ENCODE measurements around the gene SCD.
"Not testable (repeated sequence)": the region's sequence is repeated elsewhere in the genome, so short reads cannot be mapped to it uniquely, and the experiment has no call there.

Gene SCD

GRCh38 chr10:100374200-100374655 lies 27.2 kb downstream of the SCD start:
- Histone ChIP-seq H3K4me3 (ENCODE audit: low read length) (peak overlapping the region; percentile 38; the same call in 1 of the 2 replicates), H3K4me1 (ENCODE audit: control insufficient read depth, insufficient read depth, low read length) (peaks cover 2% of the 10 kb centered on the region; the same call in 1 of the 2 replicates), H3K9me3 (ENCODE audit: control insufficient read depth, insufficient read depth, low read length) (no peaks in the 10 kb centered on the region), H3K27ac (ENCODE audit: low read length) (peak overlapping the region; percentile 16), H3K36me3 (ENCODE audit: control insufficient read depth, insufficient read depth, low read length) (no peaks in the 10 kb centered on the region), H3K27me3 (ENCODE audit: control insufficient read depth, insufficient read depth, low read length) (no peaks in the 10 kb centered on the region)
- DNase-seq (ENCODE audit: low read depth, low spot score) = no peak
- WGBS (ENCODE audit: insufficient coverage, insufficient read length) = no CpG with 5 or more reads among the region's 3 CpGs

GRCh38 chr10:100374677-100375353 lies 27.8 kb downstream of the SCD start:
- no CpG with 5 or more reads among the region's 7 CpGs for WGBS (ENCODE audit: insufficient coverage, insufficient read length)
- not testable (repeated sequence) for H3K27ac ChIP-seq (ENCODE audit: low read length); H3K9me3 ChIP-seq (ENCODE audit: control insufficient read depth, insufficient read depth, low read length); H3K27me3 ChIP-seq (ENCODE audit: control insufficient read depth, insufficient read depth, low read length); DNase-seq (ENCODE audit: low read depth, low spot score); H3K4me1 ChIP-seq (ENCODE audit: control insufficient read depth, insufficient read depth, low read length); H3K36me3 ChIP-seq (ENCODE audit: control insufficient read depth, insufficient read depth, low read length)
- peak overlapping the region; percentile 38; the same call in 1 of the 2 replicates for H3K4me3 ChIP-seq (ENCODE audit: low read length)

GRCh38 chr10:100376656-100377055 lies 29.6 kb downstream of the SCD start:
- DNase-seq (ENCODE audit: low read depth, low spot score); H3K27ac ChIP-seq (ENCODE audit: low read length); H3K9me3 ChIP-seq (ENCODE audit: control insufficient read depth, insufficient read depth, low read length); H3K36me3 ChIP-seq (ENCODE audit: control insufficient read depth, insufficient read depth, low read length); H3K4me1 ChIP-seq (ENCODE audit: control insufficient read depth, insufficient read depth, low read length); H3K27me3 ChIP-seq (ENCODE audit: control insufficient read depth, insufficient read depth, low read length); H3K4me3 ChIP-seq (ENCODE audit: low read length): not testable (repeated sequence)
- WGBS (ENCODE audit: insufficient coverage, insufficient read length) = no CpG with 5 or more reads among the region's 6 CpGs

- no peaks in the 10 kb centered on the region for H3K4me1 ChIP-seq (ENCODE audit: control insufficient read depth, insufficient read depth, low read length)
- H3K27ac ChIP-seq (ENCODE audit: low read length) = no peak overlapping the region
- H3K27me3 ChIP-seq (ENCODE audit: control insufficient read depth, insufficient read depth, low read length) = no peaks in the 10 kb centered on the region
- no peak overlapping the region for H3K4me3 ChIP-seq (ENCODE audit: low read length)
- DNase-seq (ENCODE audit: low read depth, low spot score) = no peak
- WGBS (ENCODE audit: insufficient coverage, insufficient read length) = no CpG with 5 or more reads among the region's 5 CpGs
- peaks cover 15% of the 10 kb centered on the region for H3K36me3 ChIP-seq (ENCODE audit: control insufficient read depth, insufficient read depth, low read length)
- no peaks in the 10 kb centered on the region for H3K9me3 ChIP-seq (ENCODE audit: control insufficient read depth, insufficient read depth, low read length)
Measured at GRCh38 chr10:100377830-100378229, 30.8 kb downstream of the SCD start.

GRCh38 chr10:100380400-100380799 lies 33.4 kb downstream of the SCD start:
- Histone ChIP-seq H3K27ac (ENCODE audit: low read length) (no peak overlapping the region), H3K4me3 (ENCODE audit: low read length) (no peak overlapping the region), H3K36me3 (ENCODE audit: control insufficient read depth, insufficient read depth, low read length) (peaks cover 16% of the 10 kb centered on the region), H3K9me3 (ENCODE audit: control insufficient read depth, insufficient read depth, low read length) (no peaks in the 10 kb centered on the region), H3K27me3 (ENCODE audit: control insufficient read depth, insufficient read depth, low read length) (no peaks in the 10 kb centered on the region), H3K4me1 (ENCODE audit: control insufficient read depth, insufficient read depth, low read length) (no peaks in the 10 kb centered on the region)
- DNase-seq (ENCODE audit: low read depth, low spot score) = no peak
- no CpG with 5 or more reads among the region's 3 CpGs for WGBS (ENCODE audit: insufficient coverage, insufficient read length)

- Histone ChIP-seq H3K27ac (ENCODE audit: low read length) (no peak overlapping the region), H3K4me1 (ENCODE audit: control insufficient read depth, insufficient read depth, low read length) (no peaks in the 10 kb centered on the region), H3K27me3 (ENCODE audit: control insufficient read depth, insufficient read depth, low read length) (no peaks in the 10 kb centered on the region), H3K4me3 (ENCODE audit: low read length) (no peak overlapping the region), H3K36me3 (ENCODE audit: control insufficient read depth, insufficient read depth, low read length) (peaks cover 16% of the 10 kb centered on the region), H3K9me3 (ENCODE audit: control insufficient read depth, insufficient read depth, low read length) (no peaks in the 10 kb centered on the region)
- no peak for DNase-seq (ENCODE audit: low read depth, low spot score)
- WGBS (ENCODE audit: insufficient coverage, insufficient read length) = no CpG with 5 or more reads among the region's 13 CpGs
Measured at GRCh38 chr10:100382553-100382952, 35.5 kb downstream of the SCD start.

- no CpG with 5 or more reads among the region's 2 CpGs for WGBS (ENCODE audit: insufficient coverage, insufficient read length)
Measured at GRCh38 chr10:100383251-100383650, 36.2 kb downstream of the SCD start.

GRCh38 chr10:100391163-100392002 lies 44.4 kb downstream of the SCD start:
- no peaks in the 10 kb centered on the region for H3K4me1 ChIP-seq (ENCODE audit: control insufficient read depth, insufficient read depth, low read length)
- no peaks in the 10 kb centered on the region for H3K9me3 ChIP-seq (ENCODE audit: control insufficient read depth, insufficient read depth, low read length)
- no peak overlapping the region for H3K27ac ChIP-seq (ENCODE audit: low read length)
- no CpG with 5 or more reads among the region's 4 CpGs for WGBS (ENCODE audit: insufficient coverage, insufficient read length)
- no peaks in the 10 kb centered on the region for H3K36me3 ChIP-seq (ENCODE audit: control insufficient read depth, insufficient read depth, low read length)
- H3K27me3 ChIP-seq (ENCODE audit: control insufficient read depth, insufficient read depth, low read length) = no peaks in the 10 kb centered on the region
- no peak for DNase-seq (ENCODE audit: low read depth, low spot score)
- no peak overlapping the region for H3K4me3 ChIP-seq (ENCODE audit: low read length)

More at GRCh38 chr10:100383251-100383650, 36.2 kb downstream of the SCD start:
- H3K9me3 ChIP-seq (ENCODE audit: control insufficient read depth, insufficient read depth, low read length) = no peaks in the 10 kb centered on the region
- no peaks in the 10 kb centered on the region for H3K27me3 ChIP-seq (ENCODE audit: control insufficient read depth, insufficient read depth, low read length)
- no peak for DNase-seq (ENCODE audit: low read depth, low spot score)
- H3K4me1 ChIP-seq (ENCODE audit: control insufficient read depth, insufficient read depth, low read length) = no peaks in the 10 kb centered on the region
- no peak overlapping the region for H3K4me3 ChIP-seq (ENCODE audit: low read length)
- no peak overlapping the region for H3K27ac ChIP-seq (ENCODE audit: low read length)
- H3K36me3 ChIP-seq (ENCODE audit: control insufficient read depth, insufficient read depth, low read length) = peaks cover 16% of the 10 kb centered on the region

GRCh38 chr10:100392686-100393003 lies 45.6 kb downstream of the SCD start:
- H3K27ac ChIP-seq (ENCODE audit: low read length) = no peak overlapping the region
- no peaks in the 10 kb centered on the region for H3K27me3 ChIP-seq (ENCODE audit: control insufficient read depth, insufficient read depth, low read length)

GRCh38 chr10:100395626-100396025 lies 48.6 kb downstream of the SCD start:
- no peaks in the 10 kb centered on the region for H3K27me3 ChIP-seq (ENCODE audit: control insufficient read depth, insufficient read depth, low read length)
- H3K36me3 ChIP-seq (ENCODE audit: control insufficient read depth, insufficient read depth, low read length) = no peaks in the 10 kb centered on the region
- no peak for DNase-seq (ENCODE audit: low read depth, low spot score)
- H3K4me3 ChIP-seq (ENCODE audit: low read length) = no peak overlapping the region
- H3K9me3 ChIP-seq (ENCODE audit: control insufficient read depth, insufficient read depth, low read length) = no peaks in the 10 kb centered on the region
- H3K27ac ChIP-seq (ENCODE audit: low read length) = no peak overlapping the region
- H3K4me1 ChIP-seq (ENCODE audit: control insufficient read depth, insufficient read depth, low read length) = no peaks in the 10 kb centered on the region
- WGBS (ENCODE audit: insufficient coverage, insufficient read length) = no CpG with 5 or more reads among the region's 2 CpGs

More at GRCh38 chr10:100392686-100393003, 45.6 kb downstream of the SCD start:
- no peaks in the 10 kb centered on the region for H3K9me3 ChIP-seq (ENCODE audit: control insufficient read depth, insufficient read depth, low read length)
- H3K36me3 ChIP-seq (ENCODE audit: control insufficient read depth, insufficient read depth, low read length) = no peaks in the 10 kb centered on the region
- DNase-seq (ENCODE audit: low read depth, low spot score) = no peak
- no CpG with 5 or more reads among the region's 1 CpG for WGBS (ENCODE audit: insufficient coverage, insufficient read length)
- H3K4me1 ChIP-seq (ENCODE audit: control insufficient read depth, insufficient read depth, low read length) = no peaks in the 10 kb centered on the region
- H3K4me3 ChIP-seq (ENCODE audit: low read length) = no peak overlapping the region

Measured in iPS DF 6.9 (cell line).